ENCODE measurements around the gene CAMK1D.

DNA sequence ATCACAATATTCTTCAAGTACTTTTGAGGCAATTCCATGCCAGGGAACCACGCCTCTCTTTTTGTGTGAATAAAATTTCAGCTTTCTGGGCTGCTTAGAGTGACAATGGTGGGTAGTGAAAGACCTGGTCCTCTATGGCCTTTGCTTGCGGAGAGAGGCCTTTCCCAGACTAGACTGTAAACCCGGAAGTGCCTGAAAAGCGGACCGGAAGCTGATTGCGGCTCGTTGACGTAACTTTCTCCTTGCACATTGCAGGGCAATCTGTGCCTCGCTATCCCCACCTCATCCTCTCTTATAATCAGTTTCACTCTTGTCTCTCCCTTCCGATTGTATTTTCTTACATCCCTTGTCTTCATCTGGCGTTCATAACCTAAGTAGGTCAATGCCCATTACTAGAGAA is 310.4 kb downstream of the CAMK1D start:
- TF ChIP-seq POLR2A (IDR thresholded peaks at IDR 0.05) (no peak), EP300 (IDR thresholded peaks at IDR 0.05) (no peak)
- TF ChIP-seq, protein P1, sequence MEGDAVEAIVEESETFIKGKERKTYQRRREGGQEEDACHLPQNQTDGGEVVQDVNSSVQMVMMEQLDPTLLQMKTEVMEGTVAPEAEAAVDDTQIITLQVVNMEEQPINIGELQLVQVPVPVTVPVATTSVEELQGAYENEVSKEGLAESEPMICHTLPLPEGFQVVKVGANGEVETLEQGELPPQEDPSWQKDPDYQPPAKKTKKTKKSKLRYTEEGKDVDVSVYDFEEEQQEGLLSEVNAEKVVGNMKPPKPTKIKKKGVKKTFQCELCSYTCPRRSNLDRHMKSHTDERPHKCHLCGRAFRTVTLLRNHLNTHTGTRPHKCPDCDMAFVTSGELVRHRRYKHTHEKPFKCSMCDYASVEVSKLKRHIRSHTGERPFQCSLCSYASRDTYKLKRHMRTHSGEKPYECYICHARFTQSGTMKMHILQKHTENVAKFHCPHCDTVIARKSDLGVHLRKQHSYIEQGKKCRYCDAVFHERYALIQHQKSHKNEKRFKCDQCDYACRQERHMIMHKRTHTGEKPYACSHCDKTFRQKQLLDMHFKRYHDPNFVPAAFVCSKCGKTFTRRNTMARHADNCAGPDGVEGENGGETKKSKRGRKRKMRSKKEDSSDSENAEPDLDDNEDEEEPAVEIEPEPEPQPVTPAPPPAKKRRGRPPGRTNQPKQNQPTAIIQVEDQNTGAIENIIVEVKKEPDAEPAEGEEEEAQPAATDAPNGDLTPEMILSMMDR (IDR thresholded peaks at IDR 0.05), result no peak
